ENCODE measurements around the gene ACBD6.

GRCh38 chr1:180254854-180255253, 247.5 kb downstream of the ACBD6 start:
- TF ChIP-seq POLR2AphosphoS5 (IDR thresholded peaks at IDR 0.05; ENCODE audit: low read depth, low read length) = no peak
- no peak for TF ChIP-seq REST (IDR thresholded peaks at IDR 0.05; ENCODE audit: insufficient read depth in 1 of 2, low read depth in 2 of 2, low read length in 2 of 2)
- no peak for TF ChIP-seq TAF1 (IDR thresholded peaks at IDR 0.05; ENCODE audit: borderline replicate concordance, insufficient read depth, low read length)
- no peak for TF ChIP-seq SIN3A (IDR thresholded peaks at IDR 0.05; ENCODE audit: borderline replicate concordance, insufficient read depth, low read length)
